Activated CD8-positive, alpha-beta T cell treated with anti-CD3 and anti-CD28 coated beads for 36 hours (primary cell): ENCODE data around the gene KRT13. TPM values are rescaled to one million over a fixed set of nuclear protein-coding genes. Genes with fewer than 3 reads are reported as not detected.

Experiments
- ATAC-seq: fragments of 200-7000 bp; cut with Tn5 transposase; one replicate; pipeline ENCODE4 v1.10.0; 2021; ENCODE audit warnings: mild to moderate bottlenecking, moderate library complexity
- CTCF ChIA-PET: fragments of 350-600 bp; sonication (Branson Sonifier 250); formaldehyde crosslinking; loops from one replicate; lab custom pipeline; 2021; ENCODE audit warnings: antibody characterized with exemption; lab: Charles Lee
- POLR2A ChIA-PET: fragments of 350-600 bp; sonication (Branson Sonifier 250); formaldehyde crosslinking; loops from one replicate; lab custom pipeline; 2021; ENCODE audit warnings: antibody characterized with exemption; lab: Charles Lee
- DNase-seq: peaks from one replicate; pipeline ENCODE4 v3.0.0-alpha.2; 2020
- H3K27ac Mint-ChIP-seq: one replicate; pipeline ENCODE4 v1.8.0; 2021; ENCODE audit warnings: mild to moderate bottlenecking, mixed read lengths
- H3K27me3 Mint-ChIP-seq: one replicate; pipeline ENCODE4 v1.8.0; 2021; ENCODE audit warnings: mixed read lengths
- H3K36me3 Mint-ChIP-seq: one replicate; pipeline ENCODE4 v1.8.0; 2021; ENCODE audit warnings: low read depth, mixed read lengths
- H3K4me1 Mint-ChIP-seq: one replicate; pipeline ENCODE4 v1.8.0; 2021; ENCODE audit warnings: low read depth, mixed read lengths
- H3K4me3 Mint-ChIP-seq: one replicate; pipeline ENCODE4 v1.8.0; 2021; ENCODE audit warnings: mild to moderate bottlenecking, moderate library complexity, mixed read lengths
- H3K9me3 Mint-ChIP-seq: one replicate; pipeline ENCODE4 v1.8.0; 2021; ENCODE audit warnings: mixed read lengths
- intact Hi-C: fragments of 100-400 bp; cut with micrococcal nuclease; formaldehyde crosslinking; loops from one replicate; pipeline ENCODE4 v1.10.0; 2022
- total RNA-seq, 2 experiments: library from RNA; stranded (reverse); gene quantifications; one replicate each; pipeline ENCODE4 v1.2.3, GENCODE V29; 2021
- TF ChIP-seq, protein P1 (sequence below): fragments of 200-600 bp; IDR thresholded peaks from one replicate; pipeline ENCODE4 v1.8.0; 2022; ENCODE audit warnings: antibody characterized with exemption, mild to moderate bottlenecking

Gene KRT13
- total RNA-seq, 2 experiments from 2014 or later, result not detected

DNA sequence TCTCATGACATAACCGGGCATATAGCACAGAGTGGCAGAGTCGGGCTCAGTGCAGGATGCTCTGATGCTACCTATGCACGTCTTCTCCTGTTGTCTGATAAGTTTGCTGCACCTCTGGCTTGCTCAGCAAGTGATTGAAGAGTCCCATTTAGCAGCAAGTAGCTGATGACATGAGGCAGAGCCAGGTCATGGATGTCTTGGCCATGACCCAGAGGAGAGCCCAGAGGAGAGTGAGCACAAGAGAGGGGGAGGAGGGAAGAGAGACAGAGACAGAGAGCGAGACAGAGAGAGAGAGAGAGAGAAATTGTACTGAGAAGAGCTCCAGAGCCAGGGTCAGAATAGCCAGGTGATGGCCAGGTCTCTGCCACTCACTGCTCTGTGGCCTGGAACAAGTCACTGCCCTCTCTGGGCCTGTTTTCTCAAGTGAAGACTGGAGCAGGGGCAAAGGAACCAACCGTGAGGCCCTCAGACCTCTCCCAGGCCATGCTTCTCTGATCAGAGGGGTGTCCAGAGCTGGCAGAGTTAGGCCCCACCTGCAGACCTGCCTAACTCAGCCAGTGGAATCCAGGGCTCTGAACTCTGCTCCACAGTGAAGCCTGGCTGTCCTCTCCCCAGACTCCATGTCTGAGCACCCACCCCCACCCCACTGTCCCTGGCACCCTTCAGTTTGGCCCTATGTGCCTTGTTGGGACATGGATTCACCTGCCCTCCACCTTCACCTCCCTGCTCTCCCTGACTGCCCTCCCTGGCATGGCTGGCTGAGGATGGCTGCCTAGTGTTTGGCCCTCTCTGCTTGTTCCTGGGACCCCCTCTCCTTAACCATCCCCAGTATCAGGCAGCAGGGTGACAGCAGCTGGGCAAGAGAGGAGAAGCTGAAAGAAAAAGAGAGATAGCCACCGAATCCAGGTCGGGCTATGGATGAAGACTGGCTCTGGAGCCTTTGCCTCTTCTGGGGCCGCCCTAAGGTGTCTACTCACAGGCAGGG lies 20.2 kb downstream of the KRT13 start:
- no peaks in the 10 kb centered on the region for H3K36me3 Mint-ChIP-seq
- no peak for ATAC-seq
- intact Hi-C loops, result no loop called here
- H3K27me3 Mint-ChIP-seq, result peaks cover 2% of the 10 kb centered on the region
- ChIA-PET CTCF (interaction anchor here (0.6 to 1.8 kb wide), 6 partner anchors 47 to 601 kb away, joined by 3 to 4 read pairs (median 3); no protein-coding TSS in a partner anchor), POLR2A (interaction anchor here (0.7 to 1.3 kb wide), 2 partner anchors 10 to 64 kb away, joined by 3 to 4 read pairs; no protein-coding TSS in a partner anchor)
- H3K4me3 Mint-ChIP-seq, result no peak overlapping the region
- TF ChIP-seq, protein P1, sequence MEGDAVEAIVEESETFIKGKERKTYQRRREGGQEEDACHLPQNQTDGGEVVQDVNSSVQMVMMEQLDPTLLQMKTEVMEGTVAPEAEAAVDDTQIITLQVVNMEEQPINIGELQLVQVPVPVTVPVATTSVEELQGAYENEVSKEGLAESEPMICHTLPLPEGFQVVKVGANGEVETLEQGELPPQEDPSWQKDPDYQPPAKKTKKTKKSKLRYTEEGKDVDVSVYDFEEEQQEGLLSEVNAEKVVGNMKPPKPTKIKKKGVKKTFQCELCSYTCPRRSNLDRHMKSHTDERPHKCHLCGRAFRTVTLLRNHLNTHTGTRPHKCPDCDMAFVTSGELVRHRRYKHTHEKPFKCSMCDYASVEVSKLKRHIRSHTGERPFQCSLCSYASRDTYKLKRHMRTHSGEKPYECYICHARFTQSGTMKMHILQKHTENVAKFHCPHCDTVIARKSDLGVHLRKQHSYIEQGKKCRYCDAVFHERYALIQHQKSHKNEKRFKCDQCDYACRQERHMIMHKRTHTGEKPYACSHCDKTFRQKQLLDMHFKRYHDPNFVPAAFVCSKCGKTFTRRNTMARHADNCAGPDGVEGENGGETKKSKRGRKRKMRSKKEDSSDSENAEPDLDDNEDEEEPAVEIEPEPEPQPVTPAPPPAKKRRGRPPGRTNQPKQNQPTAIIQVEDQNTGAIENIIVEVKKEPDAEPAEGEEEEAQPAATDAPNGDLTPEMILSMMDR, result no peak
- peaks cover 2% of the 10 kb centered on the region for H3K4me1 Mint-ChIP-seq
- H3K27ac Mint-ChIP-seq, result no peak overlapping the region
- no peak for DNase-seq
- H3K9me3 Mint-ChIP-seq, result no peaks in the 10 kb centered on the region

DNA sequence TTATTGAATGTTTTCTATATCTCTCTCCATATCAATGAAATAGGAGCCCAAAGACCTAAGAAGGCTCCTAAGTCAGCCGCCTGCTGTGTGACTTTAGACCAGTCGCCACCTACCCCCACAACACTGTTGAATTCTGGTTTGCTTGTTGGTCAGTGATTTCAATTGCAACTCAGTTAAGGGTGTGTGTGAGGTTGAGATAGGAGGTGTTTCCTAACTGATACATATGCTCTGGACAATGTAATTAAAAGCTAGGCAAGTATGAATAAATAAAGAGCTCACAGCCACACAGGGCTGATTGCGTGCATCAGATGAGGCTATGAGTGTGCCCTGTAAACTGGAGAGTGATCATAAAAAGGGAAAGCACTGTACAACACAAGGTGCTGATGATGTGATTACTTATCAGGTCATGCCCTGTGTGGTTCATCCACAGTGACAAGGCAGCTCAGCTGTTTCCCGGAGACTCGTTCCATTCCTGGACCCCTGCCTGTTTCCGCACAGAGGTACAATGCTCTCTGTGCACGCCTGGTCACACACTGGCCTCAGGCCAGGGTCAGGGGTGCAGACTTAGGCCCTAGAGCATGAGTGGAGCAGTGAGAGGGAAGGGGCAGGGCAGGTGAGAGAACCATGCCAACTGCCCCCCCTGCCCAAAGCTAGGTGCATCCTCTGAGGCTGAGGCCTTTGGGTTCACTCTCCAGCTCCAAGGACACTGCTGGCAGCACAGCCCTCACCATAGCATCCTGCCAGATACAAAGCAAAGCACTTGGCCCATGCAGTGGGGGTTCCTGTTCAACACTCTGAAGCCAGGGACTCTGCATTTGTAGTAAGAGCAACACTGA lies 21.2 kb downstream of the KRT13 start:
- CTCF ChIA-PET, result interaction anchor here (0.8 to 1.8 kb wide), 5 partner anchors 48 to 179 kb away, joined by 3 to 4 read pairs (median 3); no protein-coding TSS in a partner anchor
- POLR2A ChIA-PET, result interaction anchor here (1.3 kb wide), 1 partner anchor 11 kb away, joined by 4 read pairs; no protein-coding TSS in a partner anchor
- H3K27ac Mint-ChIP-seq, result no peak overlapping the region
- H3K27me3 Mint-ChIP-seq, result peaks cover 2% of the 10 kb centered on the region
- TF ChIP-seq, protein P1, result no peak
- H3K4me3 Mint-ChIP-seq, result no peak overlapping the region
- no peaks in the 10 kb centered on the region for H3K4me1 Mint-ChIP-seq
- H3K9me3 Mint-ChIP-seq, result no peaks in the 10 kb centered on the region
- DNase-seq (no peak), ATAC-seq (no peak)
- H3K36me3 Mint-ChIP-seq, result no peaks in the 10 kb centered on the region
- intact Hi-C loops, result no loop called here

DNA sequence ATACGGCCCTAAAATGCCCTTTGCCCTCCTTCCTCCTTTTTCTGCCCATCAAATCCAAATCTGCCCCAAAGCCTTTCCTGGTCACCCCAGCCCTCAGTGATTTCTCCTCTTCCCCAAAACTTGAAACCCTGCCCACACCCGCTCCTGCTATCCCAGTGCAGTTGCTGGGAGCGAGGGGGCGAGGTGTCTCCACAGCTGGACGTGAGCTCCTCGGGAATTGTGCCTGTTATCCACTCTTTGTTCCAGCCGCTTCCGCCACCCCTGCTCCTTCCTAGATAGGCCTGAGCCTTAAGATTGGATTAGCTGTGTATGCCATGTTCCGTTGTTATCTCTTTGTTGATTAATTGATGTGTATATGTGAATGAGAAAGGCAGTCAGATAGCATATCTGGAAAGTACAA lies 21.9 kb downstream of the KRT13 start:
- no peak for ATAC-seq
- intact Hi-C loops, result no loop called here
- ChIA-PET CTCF (interaction anchor here (1.8 kb wide), 1 partner anchor 65 kb away, joined by 4 read pairs; no protein-coding TSS in a partner anchor), POLR2A (no interaction called here)
- Mint-ChIP-seq H3K27me3 (peaks cover 2% of the 10 kb centered on the region), H3K4me3 (no peak overlapping the region), H3K9me3 (no peaks in the 10 kb centered on the region), H3K36me3 (no peaks in the 10 kb centered on the region), H3K4me1 (no peaks in the 10 kb centered on the region), H3K27ac (no peak overlapping the region)
- no peak for DNase-seq
- TF ChIP-seq, protein P1, result no peak

DNA sequence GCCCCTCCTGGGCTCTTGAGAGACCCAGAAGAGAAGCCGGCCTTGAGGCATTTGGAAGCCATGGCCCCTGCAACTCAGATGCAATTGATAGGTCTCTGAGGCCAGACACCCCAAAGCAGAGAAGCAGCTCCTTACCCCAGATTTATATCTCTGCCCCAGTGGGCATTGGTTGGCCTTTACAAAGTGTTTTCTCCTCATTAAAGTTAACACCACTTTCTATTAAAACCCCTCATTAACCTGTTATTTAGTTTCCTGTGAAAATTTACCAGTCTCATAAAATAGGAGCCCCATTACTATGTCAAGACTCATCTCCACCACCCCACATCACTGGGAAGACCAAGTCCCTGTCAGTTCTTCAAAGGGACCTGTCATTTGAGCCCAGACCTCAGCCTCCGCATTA lies 24.4 kb downstream of the KRT13 start, which contains the start of gene KRT35:
Gene KRT35 (minus strand): TSS at position 116 of the 400 bp plus-strand sequence. CDS start 54 bp downstream, at position 62.
- ChIA-PET POLR2A (no interaction called here), CTCF (no interaction called here)
- peaks cover 2% of the 10 kb centered on the region for H3K27me3 Mint-ChIP-seq
- no peak for ATAC-seq
- DNase-seq, result no peak
- no peaks in the 10 kb centered on the region for H3K9me3 Mint-ChIP-seq
- H3K4me1 Mint-ChIP-seq, result no peaks in the 10 kb centered on the region
- intact Hi-C loops, result no loop called here
- no peaks in the 10 kb centered on the region for H3K36me3 Mint-ChIP-seq
- no peak within 1 kb of the TSS for H3K27ac Mint-ChIP-seq
- TF ChIP-seq, protein P1, result no peak
- no peak within 1 kb of the TSS for H3K4me3 Mint-ChIP-seq
